Measurements from ENCODE around the gene HRAS. TPM values are rescaled to one million over a fixed set of nuclear protein-coding genes. Genes with fewer than 3 reads are reported as not detected.
A peak's percentile ranks its signal among the peaks of the same experiment; 100 is the strongest.

HRAS gene
- total RNA-seq: 103 TPM in 2 replicates
- 105 and 109 TPM in 2 replicates for polyA plus RNA-seq
- 127 and 138 TPM in 2 replicates for polyA plus RNA-seq (2011; cell fraction: cytosol; rRNA removed)
- polyA plus RNA-seq (2011; cell fraction: nucleus; rRNA removed): 92.5 and 103 TPM in 2 replicates
- 125 and 149 TPM in 2 replicates for polyA plus RNA-seq (2012)
- polyA minus RNA-seq: 64.3 and 71.5 TPM in 2 replicates
- 30.1 TPM for polyA minus RNA-seq (2011; cell fraction: cytosol; rRNA and poly(A)+ RNA removed)
- 10.0 and 19.0 TPM in 2 replicates for polyA minus RNA-seq (2011; cell fraction: nucleus; rRNA and poly(A)+ RNA removed)
- Bru-seq, nascent RNA: percentile 52 among the genes with signal in this experiment
- BruChase-seq, experiment 1, labeled RNA remaining after a 6-hour chase: percentile 86 among the genes with signal in this experiment
- percentile 66 among the genes with signal in this experiment for BruChase-seq, experiment 2, labeled RNA remaining after a 2-hour chase
- long read RNA-seq, transcript HRAS-211 (7 exons, 1,114 nt): minor isoform, 7 of 181 reads
- long read RNA-seq, transcript HRAS-201 (6 exons, 894 nt): major isoform, 101 of 181 reads
- long read RNA-seq, transcript HRAS-205 (5 exons, 1,151 nt): minor isoform, 14 of 181 reads
- long read RNA-seq, partial matches to known transcripts: 23 of 181 reads
- long read RNA-seq, other reads (novel, unspliced or antisense): 33 of 181 reads

DNA sequence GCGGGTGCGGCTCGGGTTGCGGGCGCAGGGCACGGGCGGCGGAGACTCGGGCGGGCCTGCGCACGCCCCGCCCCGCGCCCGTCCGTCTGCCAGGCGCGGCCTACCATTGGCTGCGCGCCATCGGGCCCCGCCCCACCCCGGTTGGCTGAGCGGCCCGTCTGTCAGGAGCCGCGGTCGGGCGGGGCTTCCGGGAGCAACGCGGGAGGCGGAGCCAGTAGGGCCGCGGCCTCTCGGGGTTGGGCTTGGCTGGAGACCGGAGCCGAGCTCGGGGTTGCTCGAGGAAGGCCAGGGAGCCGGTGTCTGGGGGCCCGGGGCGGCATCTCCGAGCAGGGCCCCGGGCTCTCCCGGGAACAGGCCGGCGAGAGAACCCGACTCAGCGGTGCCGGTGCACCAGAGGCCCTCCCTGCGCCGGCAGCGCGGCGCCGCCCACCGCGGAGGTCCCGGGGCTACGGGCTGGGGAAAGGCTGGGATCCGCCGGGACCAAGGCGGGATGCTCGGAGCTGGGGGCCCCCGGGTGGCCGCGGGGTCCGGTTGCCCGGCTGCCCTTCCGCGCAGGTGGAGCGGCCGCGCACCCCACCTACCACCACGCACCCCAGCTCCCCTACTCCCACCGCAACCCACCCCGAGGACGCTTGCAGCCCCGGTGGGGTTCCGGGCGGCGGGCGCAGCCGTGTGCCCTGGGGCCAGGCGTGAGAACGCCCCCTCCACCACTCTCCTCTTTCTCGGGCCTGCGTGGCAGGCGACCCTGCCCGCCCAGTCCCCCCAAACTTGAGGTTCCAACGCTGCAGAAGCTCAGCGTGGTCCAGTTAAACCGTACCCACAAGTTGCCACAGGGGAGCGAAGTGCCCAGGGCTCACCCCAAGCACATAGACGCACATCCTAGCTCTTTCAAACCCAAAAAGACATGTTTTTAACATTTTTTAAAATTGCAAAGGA lies at the start of gene HRAS:
TSS of gene HRAS (minus strand) at position 58 of the 936 bp plus-strand sequence.
- no peaks in the 10 kb centered on the region for H3K9me1 ChIP-seq (replicated peaks; ENCODE audit: control insufficient read depth, extremely low read depth, insufficient read depth, low read length)
- no TSS peak for BruUV-seq (replicated peaks)
- peaks cover 7% of the 10 kb centered on the region for H3K4me1 ChIP-seq (ENCODE audit: control insufficient read depth, extremely low read depth, insufficient read depth, low read length)
- peaks cover 4 to 15% of the 10 kb centered on the region in 2 experiments for H3K36me3 ChIP-seq (ENCODE audit: control insufficient read depth in 2 of 2, extremely low read depth in 1 of 2, insufficient read depth in 2 of 2, low read length in 2 of 2)
- H2AFZ ChIP-seq (ENCODE audit: low read depth, low read length): peak within 1 kb of the TSS; percentile 68
- peak; percentile 94 for DNase-seq (ENCODE audit: low read depth, low spot score)
- peaks cover 16% of the 10 kb centered on the region for H3K79me2 ChIP-seq (ENCODE audit: control insufficient read depth, insufficient read depth, low read length)
- H3K4me2 ChIP-seq (ENCODE audit: insufficient read depth, low read length): peak within 1 kb of the TSS; percentile 37
- H3K27ac ChIP-seq (ENCODE audit: insufficient read depth, low read depth, low read length): no peak within 1 kb of the TSS
- H3K9ac ChIP-seq (replicated peaks; ENCODE audit: extremely low read depth, insufficient read depth, low read length): peak within 1 kb of the TSS; percentile 58
- dilution Hi-C loops (cut with MboI; ENCODE audit: extremely low pct_ligation_motif_present, low sequenced_read_pairs) (no loop called here), intact Hi-C loops (cut with micrococcal nuclease) (loop anchor here (2.0 to 5.0 kb wide), 3 partner anchors 17 to 162 kb away; partner anchors contain the start of genes DEAF1, LMNTD2, RASSF7 and TMEM80)
- no peaks in the 10 kb centered on the region for H3K27me3 ChIP-seq (ENCODE audit: control insufficient read depth in 2 of 2, insufficient read depth in 2 of 2, low read length in 2 of 2)
- no peaks in the 10 kb centered on the region for H3K9me3 ChIP-seq (replicated peaks; ENCODE audit: control insufficient read depth, insufficient read depth, low read length)
- H4K20me1 ChIP-seq (replicated peaks; ENCODE audit: control insufficient read depth, extremely low read depth, insufficient read depth, low read length): no peaks in the 10 kb centered on the region
- CTCF ChIA-PET: interaction anchor here (1.0 to 2.1 kb wide), 3 partner anchors 19 to 191 kb away, joined by 3 to 11 read pairs (median 4); partner anchors contain the start of gene PHRF1
- TF ChIP-seq JUN (IDR thresholded peaks at IDR 0.05; ENCODE audit: borderline replicate concordance, insufficient read depth, insufficient read length, low read depth) (no peak), MYC (IDR thresholded peaks at IDR 0.05; ENCODE audit: low read depth, low read length) (no peak), FOS (IDR thresholded peaks at IDR 0.05; ENCODE audit: borderline replicate concordance, insufficient read depth, low read length) (no peak), POLR2AphosphoS5 (IDR thresholded peaks at IDR 0.05; ENCODE audit: insufficient read depth, low read depth, low read length) (peak; percentile 94), POLR2A (IDR thresholded peaks at IDR 0.05; ENCODE audit: low read depth, low read length) (peak; percentile 87), GATA2 (IDR thresholded peaks at IDR 0.05; ENCODE audit: insufficient read depth, insufficient read length, low read depth, low read length) (no peak)
- TF ChIP-seq, protein P1, sequence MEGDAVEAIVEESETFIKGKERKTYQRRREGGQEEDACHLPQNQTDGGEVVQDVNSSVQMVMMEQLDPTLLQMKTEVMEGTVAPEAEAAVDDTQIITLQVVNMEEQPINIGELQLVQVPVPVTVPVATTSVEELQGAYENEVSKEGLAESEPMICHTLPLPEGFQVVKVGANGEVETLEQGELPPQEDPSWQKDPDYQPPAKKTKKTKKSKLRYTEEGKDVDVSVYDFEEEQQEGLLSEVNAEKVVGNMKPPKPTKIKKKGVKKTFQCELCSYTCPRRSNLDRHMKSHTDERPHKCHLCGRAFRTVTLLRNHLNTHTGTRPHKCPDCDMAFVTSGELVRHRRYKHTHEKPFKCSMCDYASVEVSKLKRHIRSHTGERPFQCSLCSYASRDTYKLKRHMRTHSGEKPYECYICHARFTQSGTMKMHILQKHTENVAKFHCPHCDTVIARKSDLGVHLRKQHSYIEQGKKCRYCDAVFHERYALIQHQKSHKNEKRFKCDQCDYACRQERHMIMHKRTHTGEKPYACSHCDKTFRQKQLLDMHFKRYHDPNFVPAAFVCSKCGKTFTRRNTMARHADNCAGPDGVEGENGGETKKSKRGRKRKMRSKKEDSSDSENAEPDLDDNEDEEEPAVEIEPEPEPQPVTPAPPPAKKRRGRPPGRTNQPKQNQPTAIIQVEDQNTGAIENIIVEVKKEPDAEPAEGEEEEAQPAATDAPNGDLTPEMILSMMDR (IDR thresholded peaks at IDR 0.05; ENCODE audit: extremely low read depth in 1 of 2, insufficient read depth in 1 of 2, low read depth in 1 of 2, low read length in 2 of 2): no peak
- peak; percentile 83 for FAIRE-seq
- POLR2A ChIA-PET: no interaction called here
- H3K4me3 ChIP-seq (replicated peaks in 1 of 3; ENCODE audit: insufficient read depth in 1 of 3, low read depth in 1 of 3, low read length in 3 of 3): peak within 1 kb of the TSS; percentile 54 to 74 (median 69)

Measured in endothelial cell of umbilical vein (primary cell).